Neural progenitor cell (in vitro differentiated cells): Measurements from ENCODE around the gene CFAP299. TPM values are rescaled to one million over a fixed set of nuclear protein-coding genes. Genes with fewer than 3 reads are reported as not detected.

ENCODE experiments used
- DNase-seq: peaks from one replicate; pipeline ENCODE4 v3.0.0-alpha.2; 2016; ENCODE audit warnings: low spot score
- H2AFZ ChIP-seq: fragments of 200-600 bp; sonication (generic); replicated peaks from 2 replicates; pipeline ENCODE4 v1.6.1; 2016; ENCODE audit warnings: antibody characterized with exemption
- H3F3A ChIP-seq: fragments of 200-600 bp; sonication (generic); 2 replicates; pipeline ENCODE4 v1.6.1; 2016; ENCODE audit warnings: antibody characterized with exemption, low read depth
- H3K27ac ChIP-seq: fragments of 200-600 bp; sonication (generic); 2 replicates; pipeline ENCODE4 v1.5.1; 2016; ENCODE audit warnings: mild to moderate bottlenecking
- H3K27me3 ChIP-seq: fragments of 200-600 bp; sonication (generic); 2 replicates; pipeline ENCODE4 v1.6.1; 2016; ENCODE audit warnings: mild to moderate bottlenecking, moderate library complexity
- H3K36me3 ChIP-seq: fragments of 200-600 bp; sonication (generic); 2 replicates; pipeline ENCODE4 v1.5.1; 2016
- H3K4me1 ChIP-seq: fragments of 200-600 bp; sonication (generic); 2 replicates; pipeline ENCODE4 v1.6.1; 2016; ENCODE audit warnings: mixed run types
- H3K4me2 ChIP-seq: fragments of 200-600 bp; sonication (generic); 2 replicates; pipeline ENCODE4 v1.6.1; 2016
- H3K4me3 ChIP-seq: fragments of 200-600 bp; sonication (generic); 2 replicates; pipeline ENCODE4 v1.5.1; 2016
- H3K79me2 ChIP-seq: fragments of 200-600 bp; sonication (generic); 2 replicates; pipeline ENCODE4 v1.6.1; 2016; ENCODE audit warnings: low read depth
- H3K9ac ChIP-seq: fragments of 200-600 bp; sonication (generic); 2 replicates; pipeline ENCODE4 v1.6.1; 2016
- H3K9me3 ChIP-seq: fragments of 200-600 bp; sonication (generic); 2 replicates; pipeline ENCODE4 v1.5.1; 2016; ENCODE audit warnings: low read depth
- H4K20me1 ChIP-seq: fragments of 200-600 bp; sonication (generic); 2 replicates; pipeline ENCODE4 v1.6.1; 2016; ENCODE audit warnings: low read depth
- H3K27ac Mint-ChIP-seq: 3 replicates; pipeline ENCODE4 v1.8.0; 2021; ENCODE audit warnings: mixed read lengths
- H3K27me3 Mint-ChIP-seq: 2 replicates; pipeline ENCODE4 v1.8.0; 2022; ENCODE audit warnings: low read depth, mild to moderate bottlenecking, inconsistent platforms, moderate library complexity, mixed read lengths; ENCODE audit not compliant: insufficient read depth
- H3K36me3 Mint-ChIP-seq: 3 replicates; pipeline ENCODE4 v1.8.0; 2021; ENCODE audit warnings: mixed read lengths
- H3K4me1 Mint-ChIP-seq: 3 replicates; pipeline ENCODE4 v1.8.0; 2021; ENCODE audit warnings: mixed read lengths
- H3K4me3 Mint-ChIP-seq: 3 replicates; pipeline ENCODE4 v1.8.0; 2021; ENCODE audit warnings: mild to moderate bottlenecking, moderate library complexity, mixed read lengths
- H3K9me3 Mint-ChIP-seq: 3 replicates; pipeline ENCODE4 v1.8.0; 2020; ENCODE audit warnings: mixed read lengths
- EZH2 ChIP-seq: fragments of 200-600 bp; sonication (generic); IDR thresholded peaks from 2 replicates; pipeline ENCODE4 v1.6.1; 2017; ENCODE audit warnings: antibody characterized with exemption, mild to moderate bottlenecking, moderate library complexity
- EZH2phosphoT487 ChIP-seq: fragments of 200-600 bp; sonication (generic); IDR thresholded peaks from 2 replicates; pipeline ENCODE4 v1.6.1; 2017; ENCODE audit warnings: antibody characterized with exemption
- total RNA-seq: library from RNA; depleted of rRNA; stranded (reverse); fragments of >200 nt; gene quantifications from 2 replicates; pipeline ENCODE4 v1.2.3, GENCODE V29; 2015; ENCODE audit warnings: low replicate concordance
- TF ChIP-seq, protein P1 (sequence below): fragments of 200-600 bp; sonication (generic); IDR thresholded peaks from 2 replicates; pipeline ENCODE4 v1.5.1; 2017; ENCODE audit warnings: antibody characterized with exemption, mild to moderate bottlenecking

CFAP299 gene
- total RNA-seq, 1 donor from 2014 or later = not detected

DNA sequence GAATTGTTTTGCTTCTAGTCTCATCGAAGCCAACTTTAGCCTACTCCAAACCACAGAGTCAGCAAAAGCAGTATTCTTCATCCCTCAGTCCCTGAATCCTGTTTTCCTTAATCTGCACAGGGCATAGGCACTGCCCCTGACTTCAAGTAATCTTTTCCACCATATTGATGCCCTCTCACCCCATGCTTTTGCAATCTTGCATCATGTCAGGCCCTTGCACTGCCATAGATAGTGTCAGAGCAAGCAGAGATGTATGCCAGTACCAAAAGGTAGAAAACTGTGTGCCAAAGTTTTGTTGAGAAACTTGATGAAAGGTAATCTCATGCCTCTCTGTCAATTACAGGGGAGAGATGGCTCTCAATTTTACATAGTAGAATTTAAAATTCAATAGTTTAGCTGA, 131.1 kb downstream of the CFAP299 start:
- peaks cover 2% of the 10 kb centered on the region for H3K27me3 Mint-ChIP-seq
- Histone ChIP-seq H3K9ac (no peak overlapping the region), H3K4me2 (no peak overlapping the region), H3K36me3 (no peaks in the 10 kb centered on the region), H2AFZ (peak overlapping the region; percentile 21), H3F3A (no peaks in the 10 kb centered on the region), H3K4me3 (no peak overlapping the region), H3K79me2 (no peaks in the 10 kb centered on the region), H3K9me3 (no peaks in the 10 kb centered on the region), H4K20me1 (no peaks in the 10 kb centered on the region), H3K4me1 (peaks cover 9% of the 10 kb centered on the region), H3K27ac (no peak overlapping the region), H3K27me3 (no peaks in the 10 kb centered on the region)
- no peaks in the 10 kb centered on the region for H3K4me1 Mint-ChIP-seq
- no peak overlapping the region for H3K4me3 Mint-ChIP-seq
- no peaks in the 10 kb centered on the region for H3K9me3 Mint-ChIP-seq
- H3K27ac Mint-ChIP-seq = no peak overlapping the region
- DNase-seq = no peak
- TF ChIP-seq EZH2 (no peak), EZH2phosphoT487 (no peak)
- TF ChIP-seq, protein P1, sequence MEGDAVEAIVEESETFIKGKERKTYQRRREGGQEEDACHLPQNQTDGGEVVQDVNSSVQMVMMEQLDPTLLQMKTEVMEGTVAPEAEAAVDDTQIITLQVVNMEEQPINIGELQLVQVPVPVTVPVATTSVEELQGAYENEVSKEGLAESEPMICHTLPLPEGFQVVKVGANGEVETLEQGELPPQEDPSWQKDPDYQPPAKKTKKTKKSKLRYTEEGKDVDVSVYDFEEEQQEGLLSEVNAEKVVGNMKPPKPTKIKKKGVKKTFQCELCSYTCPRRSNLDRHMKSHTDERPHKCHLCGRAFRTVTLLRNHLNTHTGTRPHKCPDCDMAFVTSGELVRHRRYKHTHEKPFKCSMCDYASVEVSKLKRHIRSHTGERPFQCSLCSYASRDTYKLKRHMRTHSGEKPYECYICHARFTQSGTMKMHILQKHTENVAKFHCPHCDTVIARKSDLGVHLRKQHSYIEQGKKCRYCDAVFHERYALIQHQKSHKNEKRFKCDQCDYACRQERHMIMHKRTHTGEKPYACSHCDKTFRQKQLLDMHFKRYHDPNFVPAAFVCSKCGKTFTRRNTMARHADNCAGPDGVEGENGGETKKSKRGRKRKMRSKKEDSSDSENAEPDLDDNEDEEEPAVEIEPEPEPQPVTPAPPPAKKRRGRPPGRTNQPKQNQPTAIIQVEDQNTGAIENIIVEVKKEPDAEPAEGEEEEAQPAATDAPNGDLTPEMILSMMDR = no peak
- H3K36me3 Mint-ChIP-seq = no peaks in the 10 kb centered on the region

DNA sequence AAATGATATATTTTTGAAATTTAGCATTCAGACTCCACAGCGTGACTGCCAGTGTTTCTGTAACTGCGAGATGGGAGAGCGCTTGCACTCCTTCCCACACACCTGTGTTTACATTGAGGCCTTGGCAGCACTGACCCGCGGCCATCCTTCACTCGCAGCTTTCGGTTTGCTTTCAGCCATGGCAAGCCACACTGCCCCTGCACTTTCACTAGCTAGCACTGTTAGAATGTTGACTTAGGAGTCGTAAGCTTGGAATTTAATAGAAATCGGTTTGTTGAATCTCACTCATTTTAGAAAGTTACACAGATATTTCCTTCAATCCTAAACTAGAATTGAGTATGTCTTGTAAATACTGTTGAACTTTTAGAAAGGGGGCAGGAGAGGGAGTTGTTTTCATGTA, 136.2 kb downstream of the CFAP299 start:
- H3K27ac ChIP-seq = no peak overlapping the region
- H3K36me3 ChIP-seq = no peaks in the 10 kb centered on the region
- no peaks in the 10 kb centered on the region for H4K20me1 ChIP-seq
- no peaks in the 10 kb centered on the region for H3K36me3 Mint-ChIP-seq
- H3K79me2 ChIP-seq = no peaks in the 10 kb centered on the region
- TF ChIP-seq EZH2 (no peak), EZH2phosphoT487 (no peak)
- TF ChIP-seq, protein P1 = no peak
- H3K4me1 ChIP-seq = no peaks in the 10 kb centered on the region
- no peak overlapping the region for H3K4me3 Mint-ChIP-seq
- no peaks in the 10 kb centered on the region for H3F3A ChIP-seq
- H2AFZ ChIP-seq = peak overlapping the region; percentile 92
- H3K4me2 ChIP-seq = peak overlapping the region; percentile 34
- H3K9me3 ChIP-seq = no peaks in the 10 kb centered on the region
- H3K27me3 ChIP-seq = no peaks in the 10 kb centered on the region
- no peak overlapping the region for H3K4me3 ChIP-seq
- H3K9me3 Mint-ChIP-seq = no peaks in the 10 kb centered on the region
- no peak overlapping the region for H3K27ac Mint-ChIP-seq
- no peak overlapping the region for H3K9ac ChIP-seq
- H3K27me3 Mint-ChIP-seq = peaks cover 2% of the 10 kb centered on the region
- H3K4me1 Mint-ChIP-seq = peaks cover 2% of the 10 kb centered on the region
- peak; percentile 32 for DNase-seq

DNA sequence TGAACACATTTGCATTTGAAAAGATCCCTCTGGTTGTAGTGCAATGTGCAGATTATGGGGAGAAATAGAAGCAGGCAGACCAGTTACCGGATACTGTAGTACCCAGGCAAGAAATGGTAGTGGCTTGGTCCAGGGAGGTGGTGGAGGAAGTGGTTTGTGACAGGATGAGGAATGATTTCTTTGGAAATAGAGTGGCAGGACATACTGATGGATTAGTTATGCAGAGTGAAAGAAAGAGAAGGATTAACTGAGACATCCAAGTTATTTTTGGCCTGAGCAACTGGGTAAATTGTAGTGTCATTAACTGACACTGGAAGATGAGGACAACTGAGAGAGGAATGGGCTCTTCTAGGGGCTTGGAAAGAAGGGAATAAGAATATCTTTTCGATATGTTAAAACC, 139.7 kb downstream of the CFAP299 start:
- no peak for TF ChIP-seq EZH2
- no peak for TF ChIP-seq EZH2phosphoT487
- TF ChIP-seq, protein P1 = no peak
- no peaks in the 10 kb centered on the region for H3F3A ChIP-seq
- no peaks in the 10 kb centered on the region for H3K79me2 ChIP-seq
- H3K36me3 ChIP-seq = no peaks in the 10 kb centered on the region
- H3K4me3 ChIP-seq = no peak overlapping the region
- H2AFZ ChIP-seq = no peak overlapping the region
- Mint-ChIP-seq H3K36me3 (no peaks in the 10 kb centered on the region), H3K9me3 (no peaks in the 10 kb centered on the region), H3K27me3 (no peaks in the 10 kb centered on the region), H3K4me3 (no peak overlapping the region), H3K27ac (no peak overlapping the region), H3K4me1 (peaks cover 2% of the 10 kb centered on the region)
- H3K4me1 ChIP-seq = no peaks in the 10 kb centered on the region
- H3K27me3 ChIP-seq = no peaks in the 10 kb centered on the region
- H3K4me2 ChIP-seq = no peak overlapping the region
- no peaks in the 10 kb centered on the region for H4K20me1 ChIP-seq
- H3K27ac ChIP-seq = no peak overlapping the region
- no peak overlapping the region for H3K9ac ChIP-seq
- DNase-seq = no peak
- no peaks in the 10 kb centered on the region for H3K9me3 ChIP-seq
